CD4-positive, alpha-beta T cell treated with Interleukin-2 at 100 ng/mL for 4 hours (primary cell): ENCODE results near the gene RUVBL1.
A peak's percentile ranks its signal among the peaks of the same experiment; 100 is the strongest.

ENCODE experiments used
- DNase-seq: peaks from one replicate; pipeline ENCODE4 v3.0.0-alpha.2; 2020; ENCODE audit warnings: low spot score

Gene RUVBL1

DNA sequence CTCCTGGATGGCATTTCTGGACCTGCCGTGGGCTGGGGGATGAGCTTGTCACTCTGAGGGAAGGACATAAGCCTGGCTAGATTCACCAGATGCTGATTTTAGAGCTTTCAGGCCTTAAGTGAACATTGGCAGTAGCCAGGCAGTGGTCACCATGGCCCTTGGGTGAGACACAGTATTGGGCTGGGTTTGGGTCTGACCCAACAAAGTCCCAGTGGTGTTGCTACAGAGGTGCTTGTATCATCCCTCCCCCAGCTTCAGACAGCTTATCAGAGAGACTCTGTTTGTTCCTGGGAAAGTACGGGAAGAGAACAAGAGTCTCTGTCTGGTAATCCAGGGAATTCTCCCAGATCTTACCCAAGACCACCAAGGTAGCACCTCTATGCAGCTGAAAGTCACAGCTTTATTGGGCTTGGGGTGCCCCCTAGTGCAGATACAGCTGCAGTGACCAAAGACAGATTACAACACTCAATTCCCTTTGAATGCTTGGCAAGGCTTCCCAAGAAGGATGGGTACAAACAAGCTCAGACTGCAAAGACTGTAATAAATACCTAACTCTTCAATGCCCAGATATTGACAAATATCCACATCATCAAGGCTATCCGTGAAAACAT is 9.8 kb upstream of the RUVBL1 start:
- peak; percentile 61 for DNase-seq

DNA sequence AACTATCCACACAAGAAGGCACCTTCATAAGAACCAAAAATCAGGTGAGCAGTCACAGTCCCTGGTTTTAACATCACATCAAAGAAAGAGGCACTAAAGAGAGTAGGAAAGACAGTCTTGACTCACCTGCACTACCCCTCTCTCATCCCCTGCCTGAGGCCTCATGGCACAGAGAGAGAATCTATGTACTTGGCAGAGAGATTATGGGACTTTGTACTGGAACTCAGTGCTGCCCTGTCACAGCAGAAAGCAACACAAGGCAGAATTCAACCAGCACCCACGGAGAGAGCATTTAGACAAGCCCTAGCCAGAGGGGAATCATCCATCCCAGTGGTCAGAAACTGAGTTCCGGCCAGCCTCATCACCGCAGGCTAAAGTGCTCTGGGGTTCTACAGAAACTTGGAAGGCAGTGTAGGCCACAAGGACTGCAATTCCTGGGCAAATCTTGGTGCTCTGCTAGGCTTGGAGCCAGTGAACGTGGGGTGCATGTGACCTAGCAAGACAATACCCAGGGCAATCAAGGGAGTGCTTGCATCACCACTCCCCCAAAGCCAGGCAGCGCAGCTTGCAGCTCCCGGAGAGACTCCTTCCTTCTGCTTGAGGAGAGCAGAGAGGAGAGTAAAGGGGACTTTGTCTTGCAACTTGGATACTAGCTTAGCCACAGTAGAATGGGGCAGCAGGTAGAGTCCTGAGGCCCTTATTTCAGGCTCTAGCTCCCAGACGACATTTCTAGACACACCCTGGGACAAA is 8.5 kb upstream of the RUVBL1 start:
- DNase-seq: no peak

DNA sequence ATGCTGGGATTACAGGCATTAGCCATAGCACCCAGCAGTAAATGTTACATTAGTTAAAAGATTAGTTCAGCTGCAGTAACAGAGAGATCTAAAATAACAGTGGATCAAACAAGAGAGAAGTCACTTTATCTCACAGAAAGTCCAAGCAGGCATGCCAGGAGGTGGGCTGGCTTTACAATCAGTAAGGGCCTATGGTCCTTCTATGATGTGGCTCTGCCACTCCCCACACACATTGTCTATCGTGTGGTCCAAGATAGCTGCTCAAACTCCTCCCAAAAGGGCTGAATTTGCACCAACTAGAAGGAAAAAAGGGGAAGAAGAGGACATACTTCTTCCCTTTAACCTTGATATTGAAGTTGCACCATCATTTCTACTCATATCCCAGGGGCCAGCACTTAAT is 4.6 kb upstream of the RUVBL1 start:
- DNase-seq: no peak

DNA sequence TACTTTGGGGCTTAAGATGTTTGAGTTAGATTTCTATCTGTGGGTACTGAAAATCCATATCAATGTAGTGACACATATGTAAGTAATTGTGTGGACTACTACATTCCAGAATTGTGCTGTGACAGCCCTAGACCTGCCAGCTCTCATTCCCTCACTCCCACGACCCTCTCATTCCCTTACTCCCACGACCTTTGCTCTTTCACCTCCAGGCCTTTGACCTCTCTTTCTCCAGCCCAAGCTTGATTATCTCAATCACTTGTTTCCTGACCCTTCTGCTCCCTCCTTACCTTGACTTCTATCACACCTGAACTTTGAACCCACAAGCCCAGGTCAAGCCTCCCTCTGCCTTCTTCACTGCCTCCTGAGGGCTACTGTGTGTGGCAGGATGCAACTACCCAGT is 3.6 kb upstream of the RUVBL1 start:
- DNase-seq: no peak

DNA sequence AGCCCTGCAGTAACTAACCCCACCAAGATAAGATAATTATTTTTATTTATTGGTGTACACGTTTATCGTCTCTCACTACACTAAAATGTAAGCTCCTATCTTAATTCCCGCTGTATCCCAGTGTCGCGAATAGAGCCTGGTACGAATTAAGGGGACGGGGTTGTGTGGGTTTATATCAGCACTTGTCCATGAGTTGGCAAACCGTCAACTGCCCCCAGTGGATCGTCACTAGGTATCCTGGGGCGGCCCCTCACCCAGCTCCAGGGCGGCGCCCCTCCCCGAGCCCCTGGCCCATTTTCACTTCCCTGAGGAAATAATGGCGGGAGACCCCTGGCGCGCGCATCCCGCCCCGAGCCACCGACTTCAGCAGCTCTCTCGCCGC is 465 bp downstream of the RUVBL1 start:
- no peak for DNase-seq

DNA sequence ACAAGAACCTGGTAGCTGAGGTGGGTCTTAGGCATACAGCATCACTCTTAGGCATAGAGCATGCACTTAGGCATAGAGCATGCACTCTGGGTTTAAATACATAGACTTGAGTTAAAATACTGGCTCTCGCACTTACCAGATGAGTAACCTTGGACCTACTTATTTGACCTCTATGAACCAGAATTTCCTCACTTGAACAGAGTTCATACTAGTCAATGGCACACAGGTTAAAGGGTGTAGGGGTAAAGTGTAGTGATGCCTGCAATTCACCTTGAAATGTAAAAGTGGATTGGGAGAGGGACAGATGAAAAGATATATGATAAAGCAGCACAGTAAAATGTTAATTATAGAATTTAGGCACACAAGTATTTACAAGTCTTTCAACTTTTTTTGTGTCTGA is 1.6 kb downstream of the RUVBL1 start:
- no peak for DNase-seq

DNA sequence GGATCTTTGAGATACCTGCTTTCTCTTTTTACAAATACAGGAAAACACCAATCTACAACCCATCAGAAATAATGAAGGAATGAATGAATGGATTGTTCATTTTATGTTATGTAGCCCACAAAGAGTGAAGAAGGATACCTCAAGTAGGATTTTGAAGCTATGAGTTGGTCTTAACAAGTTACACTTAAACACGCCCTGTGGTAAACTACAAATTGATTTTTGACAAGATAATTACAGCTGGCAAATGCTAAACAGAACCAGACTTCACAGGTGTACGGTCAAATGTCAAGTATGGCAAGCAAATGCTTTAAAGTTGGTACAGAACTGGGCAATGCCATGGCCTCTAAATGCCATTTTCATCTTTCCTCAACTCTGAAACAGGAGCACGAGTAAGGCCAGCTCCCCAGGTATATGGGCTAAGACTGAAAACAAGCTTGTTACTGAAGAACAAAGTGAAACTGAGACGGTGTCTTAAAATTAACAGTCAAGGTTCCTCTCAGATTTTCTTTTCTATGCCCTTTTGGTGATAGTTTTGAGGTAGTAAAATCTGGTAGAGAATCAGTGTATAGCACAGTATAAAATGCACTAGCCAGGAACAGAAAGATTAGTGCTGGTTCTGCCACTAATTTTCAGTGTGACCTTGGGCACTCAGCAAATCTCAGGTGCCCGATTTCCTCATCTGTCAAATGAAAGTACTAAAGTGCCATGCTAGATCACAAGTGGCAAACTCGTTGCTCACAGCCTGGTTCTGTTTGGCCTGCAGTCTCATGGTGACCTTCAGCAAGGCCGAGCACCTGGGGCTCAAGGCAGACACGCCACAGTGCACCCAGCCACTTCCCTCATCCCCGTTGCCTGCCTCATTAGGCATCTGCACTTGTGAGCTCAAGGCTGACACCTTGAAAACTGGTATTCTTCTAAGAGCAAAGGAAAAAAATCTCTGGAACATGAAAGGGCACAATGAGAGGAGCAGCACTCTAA is 9.5 kb downstream of the RUVBL1 start:
- DNase-seq: peak; percentile 17

DNA sequence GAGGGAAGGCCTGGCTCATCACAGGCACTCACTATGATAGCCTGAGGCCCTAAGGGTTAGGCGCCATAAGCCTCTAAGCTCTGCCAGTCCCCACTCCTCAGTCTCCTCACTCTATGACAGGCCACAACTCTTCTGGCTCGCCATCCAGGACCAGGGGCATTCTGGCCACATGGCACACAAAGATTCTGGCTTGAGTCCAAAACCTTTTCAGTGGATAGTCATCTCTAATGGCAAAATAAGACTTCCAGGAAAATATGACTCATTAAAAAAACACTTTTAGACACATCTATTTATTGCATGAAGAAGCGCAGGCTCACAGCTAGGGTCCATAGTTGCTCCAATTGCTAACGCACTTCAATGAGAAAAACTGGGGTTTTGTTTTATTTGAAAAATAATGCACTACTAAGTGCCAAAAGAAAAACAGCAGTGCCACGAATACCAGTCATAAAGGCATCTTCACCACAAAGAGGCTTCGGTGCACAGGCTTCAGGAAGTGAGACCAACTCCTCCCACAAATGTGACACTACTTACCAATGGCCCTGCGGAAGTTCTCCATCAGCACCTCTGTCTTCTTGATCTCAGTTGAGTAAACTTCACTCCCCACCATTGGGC is 11.1 kb downstream of the RUVBL1 start:
- peak; percentile 72 for DNase-seq

DNA sequence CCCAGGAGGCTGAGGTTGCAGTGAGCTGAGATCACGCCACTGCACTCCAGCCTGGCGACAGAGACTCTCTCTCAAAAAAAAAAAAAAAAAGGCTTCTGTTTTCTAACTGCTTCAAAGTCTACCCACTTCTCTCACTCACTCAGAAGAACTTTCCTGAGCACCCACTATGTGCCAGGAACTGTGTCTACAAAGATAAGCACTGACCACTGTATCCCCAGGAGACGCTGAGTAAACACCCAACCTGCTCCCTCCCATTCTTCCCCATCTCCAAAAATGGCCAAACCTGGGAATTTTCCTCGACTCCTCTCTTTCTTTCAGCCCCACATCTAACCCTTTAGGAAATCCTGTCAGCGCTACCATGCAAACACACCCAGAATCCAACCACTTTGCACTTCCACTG is 12.5 kb downstream of the RUVBL1 start:
- DNase-seq: no peak

DNA sequence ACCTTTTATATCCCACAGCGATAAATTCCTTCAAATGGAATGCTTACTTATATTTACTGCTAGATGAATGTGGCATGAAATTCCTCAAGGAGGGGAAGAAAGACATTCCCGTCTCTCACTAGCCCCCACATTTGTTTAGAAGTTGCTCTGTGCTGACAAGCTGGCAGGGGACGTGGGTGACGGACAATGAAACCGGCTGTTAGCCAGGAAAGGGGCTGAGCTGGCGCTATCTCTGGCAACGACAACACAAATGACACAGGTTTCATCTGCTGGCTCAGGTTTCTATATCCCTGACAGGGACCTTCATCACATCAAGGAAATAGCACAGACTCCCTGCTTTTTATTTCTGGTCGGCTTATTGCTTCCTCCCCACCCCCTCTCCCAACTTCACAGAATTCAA is 15.8 kb downstream of the RUVBL1 start:
- no peak for DNase-seq

DNA sequence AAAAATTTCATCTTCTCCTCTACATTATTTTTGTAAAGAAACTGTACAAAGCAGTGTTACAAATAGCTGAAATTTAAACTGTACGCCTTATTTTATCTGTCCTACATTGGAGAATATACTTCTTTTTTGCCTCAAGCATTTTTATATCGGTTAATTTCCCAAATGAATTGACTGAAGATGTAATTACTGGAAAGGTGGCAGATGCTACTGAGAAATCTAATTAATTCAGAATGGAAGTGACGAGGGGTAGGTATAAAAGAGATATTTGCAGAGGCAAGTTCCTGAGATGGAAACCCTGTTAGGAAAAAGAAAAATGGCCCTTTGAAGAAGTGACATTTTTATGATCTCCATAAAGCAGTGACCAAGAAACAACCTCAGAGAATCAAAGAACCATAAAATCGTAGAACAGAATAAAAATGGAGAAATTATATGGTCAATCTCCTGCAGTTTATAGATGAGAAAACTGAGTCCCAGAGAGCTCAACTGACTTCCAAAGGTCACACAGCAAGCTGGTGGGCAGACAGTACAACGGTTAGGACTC is 20.4 kb downstream of the RUVBL1 start:
- DNase-seq: no peak

DNA sequence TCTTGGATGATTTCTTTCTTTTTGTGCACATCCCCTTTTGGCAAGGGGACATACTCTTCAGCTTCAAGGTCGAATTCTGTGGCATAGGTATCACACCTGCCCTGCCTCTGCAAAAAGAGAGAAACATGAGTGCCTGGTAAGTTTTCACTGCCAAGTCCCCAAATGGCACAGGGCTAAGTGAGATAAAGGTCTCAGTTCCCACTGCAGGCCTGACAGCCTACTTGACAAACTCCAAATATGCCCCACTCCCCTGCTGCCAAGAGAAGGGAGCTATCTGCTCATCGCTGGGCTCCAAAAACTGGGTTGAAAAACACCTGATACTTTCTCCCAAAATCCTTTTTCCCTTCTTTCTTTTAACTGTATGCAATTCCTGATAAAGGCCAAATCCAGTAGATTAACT is 23.0 kb downstream of the RUVBL1 start:
- DNase-seq: no peak

DNA sequence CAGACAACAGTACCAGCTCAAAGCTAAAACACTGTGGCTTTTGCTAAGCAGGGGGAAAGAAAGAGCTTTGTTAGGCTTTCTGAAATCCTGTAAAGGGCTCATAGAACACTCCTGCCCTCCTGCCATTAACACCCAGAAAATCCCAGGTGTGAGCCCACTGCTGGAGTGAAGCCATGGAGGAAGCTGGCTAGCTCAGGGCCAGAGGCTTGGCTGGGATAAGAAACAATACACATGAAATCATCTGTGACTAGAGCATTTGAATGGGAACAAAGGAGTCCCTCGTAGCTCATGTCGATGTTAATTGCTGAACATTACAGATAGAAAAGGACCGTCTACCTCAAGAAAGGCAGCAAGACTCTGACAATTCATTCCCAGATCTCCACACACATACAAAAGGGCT is 23.5 kb downstream of the RUVBL1 start:
- DNase-seq: no peak

DNA sequence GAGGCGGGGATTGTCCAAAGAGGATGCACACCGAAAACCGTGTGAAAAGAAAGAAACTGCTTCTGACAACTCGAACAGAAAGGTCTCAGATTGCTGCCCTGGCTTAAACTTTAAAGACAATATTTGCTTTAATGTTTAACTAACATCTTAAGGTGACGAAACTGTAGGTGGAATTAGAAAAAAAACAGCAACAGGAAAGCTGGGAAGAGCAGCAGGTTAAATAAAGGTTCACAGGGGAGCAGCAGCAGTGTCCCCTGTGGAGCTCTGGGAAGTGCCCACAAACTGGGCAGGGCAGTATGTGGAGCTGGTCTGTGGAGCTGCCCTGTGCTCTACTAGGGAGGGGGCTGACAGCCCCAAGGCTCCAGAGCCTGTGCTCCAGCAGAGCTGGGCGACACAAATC is 25.4 kb downstream of the RUVBL1 start:
- no peak for DNase-seq

DNA sequence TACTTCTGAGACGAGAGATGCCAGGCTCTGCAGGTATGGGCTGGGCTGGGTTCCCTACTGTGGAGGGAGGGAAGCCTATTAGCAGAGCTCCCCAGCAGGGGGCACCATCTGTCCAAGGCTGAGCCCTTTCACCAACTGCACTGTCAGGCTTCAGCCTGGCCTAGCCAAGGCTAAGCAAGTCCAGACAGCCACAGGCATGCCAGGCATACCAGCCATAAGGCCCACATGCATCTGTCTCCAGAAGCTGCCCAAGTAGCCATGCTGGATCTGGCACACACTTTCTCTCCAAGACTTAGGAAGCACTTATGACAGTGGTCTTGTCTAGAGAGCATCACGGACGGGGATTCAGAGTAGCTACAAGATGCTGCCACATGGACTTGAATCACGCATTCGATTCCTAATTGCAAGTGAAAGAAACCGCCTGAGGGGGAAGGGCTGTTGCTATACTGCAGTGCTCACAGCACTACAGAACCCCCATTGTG is 28.3 kb downstream of the RUVBL1 start:
- peak; percentile 81 for DNase-seq

DNA sequence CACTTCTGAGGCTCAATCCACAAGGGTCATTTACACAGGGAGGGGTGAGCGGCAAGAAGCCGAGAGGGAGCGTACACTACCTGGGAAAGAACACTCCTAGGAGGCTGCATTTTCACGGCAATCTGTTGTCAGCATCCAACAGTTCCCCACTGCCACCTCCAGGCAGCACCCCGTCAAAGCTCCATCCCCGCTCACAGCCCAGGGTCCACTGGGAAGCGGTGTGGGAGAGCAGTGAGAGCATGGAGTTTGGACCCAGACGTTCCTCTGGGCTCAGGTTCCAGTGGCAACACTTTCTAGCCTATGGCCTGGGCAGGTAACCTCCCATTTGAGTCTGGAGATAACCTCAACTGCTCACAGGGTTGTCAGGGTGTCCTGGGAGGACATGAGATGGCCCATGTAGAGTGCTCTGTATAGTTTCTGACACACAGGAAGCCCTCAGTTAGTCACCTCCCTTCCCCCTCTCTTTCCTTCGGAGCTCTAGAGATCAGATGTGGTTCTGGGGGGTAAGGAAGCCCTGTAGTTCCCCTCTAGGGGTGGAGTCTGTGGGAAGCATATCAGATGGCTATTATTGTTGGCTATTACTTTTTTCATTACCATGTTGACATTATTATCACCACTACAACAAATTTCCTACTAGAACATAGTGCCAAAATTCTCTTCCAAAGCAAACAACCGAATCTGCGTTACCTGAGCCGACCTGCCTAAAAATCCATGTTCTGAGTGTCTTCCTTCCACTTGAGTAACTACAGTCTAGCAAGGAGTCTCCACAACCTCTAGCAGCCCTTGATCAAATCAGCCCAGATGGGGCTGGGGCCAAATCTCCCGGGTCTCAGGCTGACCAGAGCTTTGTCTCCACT is 29.1 kb downstream of the RUVBL1 start:
- DNase-seq: peak; percentile 13

DNA sequence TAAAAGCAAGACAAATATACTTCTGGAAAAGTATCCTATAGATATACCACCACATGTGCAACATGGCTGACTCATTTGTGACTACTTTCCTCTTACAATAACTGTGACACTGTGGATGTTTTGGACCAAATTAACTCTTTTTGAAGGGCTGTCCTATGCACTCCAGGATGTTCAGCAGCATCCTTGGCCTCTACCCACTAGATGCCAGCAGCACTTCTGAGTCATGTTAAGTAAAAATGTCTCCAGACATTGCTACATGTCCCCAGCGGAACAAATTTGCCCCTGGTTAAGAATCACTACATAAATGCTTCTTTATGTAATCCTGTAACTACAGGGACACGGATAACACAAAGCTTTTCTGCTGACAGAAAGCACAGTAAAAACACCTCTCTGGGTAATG is 32.0 kb downstream of the RUVBL1 start:
- DNase-seq: no peak

DNA sequence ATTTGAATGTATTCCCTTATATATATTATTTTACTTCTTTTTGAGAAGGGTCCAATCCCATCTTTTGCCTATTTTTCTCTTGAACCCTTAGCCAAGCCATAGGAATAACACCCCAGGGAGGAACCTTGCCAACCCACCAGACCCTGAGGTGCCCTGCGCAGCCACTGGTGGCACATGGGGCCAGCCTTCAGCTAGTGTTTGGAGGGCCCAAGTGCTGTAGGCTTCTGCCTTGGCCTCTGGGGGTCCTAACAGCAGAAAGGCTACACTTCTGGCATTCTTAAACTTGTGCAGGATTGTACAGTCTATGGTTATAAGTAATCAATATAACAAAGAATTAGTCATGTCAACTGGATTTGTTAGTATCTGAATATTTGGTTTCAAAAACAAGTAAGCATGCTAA is 34.5 kb downstream of the RUVBL1 start:
- no peak for DNase-seq

DNA sequence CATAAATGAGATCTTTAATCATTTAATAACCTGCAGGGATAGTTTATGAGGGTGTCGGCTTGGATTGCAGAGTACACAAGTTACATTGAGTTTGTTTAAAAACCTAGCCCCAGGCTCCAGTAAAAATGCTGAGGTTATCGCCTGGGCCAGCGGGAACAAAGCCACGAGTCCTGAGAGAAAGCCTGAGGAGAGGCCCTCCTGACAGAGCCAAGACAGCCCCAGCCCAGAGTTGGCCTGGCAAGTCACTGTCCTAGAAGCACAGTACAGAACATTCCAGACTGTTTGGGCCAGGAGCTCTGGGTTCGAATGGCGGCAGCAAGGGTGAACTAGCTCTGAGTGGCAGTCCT is 39.0 kb downstream of the RUVBL1 start:
- no peak for DNase-seq

DNA sequence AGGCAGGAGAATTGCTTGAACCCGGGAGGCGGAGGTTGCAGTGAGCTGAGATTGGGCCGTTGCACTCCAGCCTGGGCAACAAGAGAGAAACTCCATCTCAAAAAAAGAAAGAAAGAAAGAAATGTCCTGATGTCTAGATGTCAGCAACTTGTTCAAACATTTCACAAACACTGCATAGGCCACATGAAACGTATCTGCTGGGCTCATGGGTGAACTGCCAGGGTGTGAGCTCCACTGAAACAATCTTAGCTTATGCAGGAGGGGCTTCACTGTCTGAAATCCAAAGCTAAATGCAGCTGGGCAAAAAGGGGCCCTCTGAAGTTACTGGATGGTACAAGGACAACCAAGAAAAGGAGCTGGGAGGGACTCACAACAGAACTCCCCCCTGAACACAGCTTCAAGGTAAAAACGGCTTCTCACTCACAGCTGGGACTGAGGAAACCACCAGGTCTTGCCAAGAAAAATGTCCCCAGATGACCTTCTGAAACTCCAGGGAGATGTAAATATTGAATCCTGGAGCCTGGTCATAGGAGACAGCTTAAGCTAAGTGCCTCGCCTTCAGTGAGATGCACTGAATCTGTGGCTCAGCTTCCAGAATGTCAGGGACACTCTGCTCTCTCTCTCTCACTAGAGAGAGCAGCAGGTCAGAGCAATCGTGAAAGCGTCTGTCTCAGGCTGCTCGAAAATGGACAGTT is 39.5 kb downstream of the RUVBL1 start:
- DNase-seq: no peak

DNA sequence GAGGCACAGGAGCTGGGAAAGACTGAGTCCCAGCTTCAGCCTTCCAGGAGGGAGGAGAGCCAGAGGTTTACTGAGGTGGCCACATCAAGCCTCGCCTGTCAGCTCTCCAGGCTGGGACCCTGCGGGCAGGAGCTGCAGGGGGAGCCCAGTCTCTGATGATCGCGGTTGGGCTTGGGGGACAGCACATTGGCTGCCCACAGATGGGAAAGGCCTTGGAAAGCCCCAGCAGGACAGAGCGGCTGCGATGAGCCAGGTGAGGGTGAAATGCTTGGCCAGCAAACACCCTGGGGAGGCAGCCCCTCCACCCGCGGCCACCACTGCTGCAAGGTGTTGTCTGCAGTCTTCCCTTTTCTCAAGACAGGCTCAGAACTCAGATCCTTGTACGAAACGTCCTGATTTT is 40.2 kb downstream of the RUVBL1 start:
- no peak for DNase-seq
